ENCODE results near the gene PFN2. TPM values are rescaled to one million over a fixed set of nuclear protein-coding genes. Genes with fewer than 3 reads are reported as not detected.
"Not testable (repeated sequence)": the region's sequence is repeated elsewhere in the genome, so short reads cannot be mapped to it uniquely, and the experiment has no call there.

Gene PFN2
- total RNA-seq, 1 donor: 204 TPM

- Histone ChIP-seq H3K36me3 (ENCODE audit: insufficient read depth, low read length) (no peaks in the 10 kb centered on the region), H4K20me1 (ENCODE audit: insufficient read depth, low read length) (no peaks in the 10 kb centered on the region), H3K27me3 (ENCODE audit: insufficient read depth, low read length) (no peaks in the 10 kb centered on the region), H3K4me1 (ENCODE audit: insufficient read depth, low read length) (no peaks in the 10 kb centered on the region), H3K79me2 (ENCODE audit: insufficient read depth, low read length) (no peaks in the 10 kb centered on the region), H2AFZ (ENCODE audit: low read length) (no peak overlapping the region), H3K9me3 (ENCODE audit: low read depth, low read length) (no peaks in the 10 kb centered on the region), H3K27ac (ENCODE audit: low read depth, low read length) (no peak overlapping the region), H3K4me2 (ENCODE audit: insufficient read depth, low read length) (no peak overlapping the region), H3K4me3 (ENCODE audit: insufficient read depth, low read length) (no peak overlapping the region)
- TF ChIP-seq CTCF (IDR thresholded peaks at IDR 0.05; ENCODE audit: extremely low read depth, low read depth, low read length): no peak
- DNase-seq (ENCODE audit: insufficient read length, low spot score, missing footprints): no peak
These were observed 12.9 kb upstream of the PFN2 start for GRCh38 chr3:149983628-149984027.

DNA sequence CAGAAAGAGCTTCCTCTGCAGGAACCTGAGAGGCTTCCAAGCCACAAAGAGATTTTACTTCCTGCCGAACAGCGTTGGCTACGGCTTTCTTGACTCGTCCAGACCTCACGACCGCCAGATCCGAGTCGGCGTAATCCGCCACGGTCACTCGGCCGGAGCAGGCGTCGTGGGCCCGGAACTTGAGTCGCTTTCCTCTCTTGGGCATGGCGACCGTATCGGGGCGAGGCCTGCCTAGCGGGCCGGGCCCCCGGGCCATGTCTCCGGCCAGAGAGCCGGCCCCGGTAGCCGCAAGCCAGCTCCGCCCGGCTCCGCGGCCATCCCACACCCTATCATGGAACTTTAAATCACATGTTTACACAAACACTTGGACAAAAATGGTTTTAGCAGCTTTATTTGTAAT is 12.4 kb upstream of the PFN2 start:
- not testable (repeated sequence) for H3K4me2 ChIP-seq (ENCODE audit: insufficient read depth, low read length); DNase-seq (ENCODE audit: insufficient read length, low spot score, missing footprints); H3K4me1 ChIP-seq (ENCODE audit: insufficient read depth, low read length); H4K20me1 ChIP-seq (ENCODE audit: insufficient read depth, low read length); H3K36me3 ChIP-seq (ENCODE audit: insufficient read depth, low read length); H3K27ac ChIP-seq (ENCODE audit: low read depth, low read length); H3K27me3 ChIP-seq (ENCODE audit: insufficient read depth, low read length); H3K4me3 ChIP-seq (ENCODE audit: insufficient read depth, low read length); H3K9me3 ChIP-seq (ENCODE audit: low read depth, low read length); H3K79me2 ChIP-seq (ENCODE audit: insufficient read depth, low read length); H2AFZ ChIP-seq (ENCODE audit: low read length)

GRCh38 chr3:149981979-149982378 is 11.3 kb upstream of the PFN2 start:
- not testable (repeated sequence) for H2AFZ ChIP-seq (ENCODE audit: low read length); H3K79me2 ChIP-seq (ENCODE audit: insufficient read depth, low read length); H3K27ac ChIP-seq (ENCODE audit: low read depth, low read length); H3K4me1 ChIP-seq (ENCODE audit: insufficient read depth, low read length); H3K9me3 ChIP-seq (ENCODE audit: low read depth, low read length); DNase-seq (ENCODE audit: insufficient read length, low spot score, missing footprints); H3K36me3 ChIP-seq (ENCODE audit: insufficient read depth, low read length); H3K4me2 ChIP-seq (ENCODE audit: insufficient read depth, low read length); H3K4me3 ChIP-seq (ENCODE audit: insufficient read depth, low read length); H4K20me1 ChIP-seq (ENCODE audit: insufficient read depth, low read length); H3K27me3 ChIP-seq (ENCODE audit: insufficient read depth, low read length)

DNA sequence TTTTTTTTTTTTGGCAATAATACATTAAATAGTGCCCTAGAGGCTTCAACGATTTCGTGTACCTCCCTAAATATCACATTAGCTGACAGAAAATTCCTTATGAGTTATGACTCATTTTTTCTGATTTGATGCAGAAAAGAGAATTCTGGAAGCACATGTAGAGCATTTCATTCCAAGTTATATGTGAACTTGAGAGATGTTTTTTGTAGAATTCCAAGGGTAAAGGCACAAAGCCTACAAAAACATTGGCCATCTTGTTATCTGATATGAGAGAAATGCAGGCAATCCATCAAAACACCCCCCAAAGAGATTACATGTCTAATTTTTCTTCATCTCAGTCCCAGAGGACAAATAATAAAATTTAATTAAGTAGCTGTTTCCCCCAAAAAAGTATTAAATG is 6.7 kb upstream of the PFN2 start:
- Histone ChIP-seq H4K20me1 (ENCODE audit: insufficient read depth, low read length) (no peaks in the 10 kb centered on the region), H3K4me2 (ENCODE audit: insufficient read depth, low read length) (no peak overlapping the region), H3K4me1 (ENCODE audit: insufficient read depth, low read length) (peaks cover 12% of the 10 kb centered on the region), H3K79me2 (ENCODE audit: insufficient read depth, low read length) (no peaks in the 10 kb centered on the region), H3K9me3 (ENCODE audit: low read depth, low read length) (no peaks in the 10 kb centered on the region), H2AFZ (ENCODE audit: low read length) (no peak overlapping the region), H3K27ac (ENCODE audit: low read depth, low read length) (peak overlapping the region; percentile 13), H3K36me3 (ENCODE audit: insufficient read depth, low read length) (no peaks in the 10 kb centered on the region), H3K4me3 (ENCODE audit: insufficient read depth, low read length) (no peak overlapping the region), H3K27me3 (ENCODE audit: insufficient read depth, low read length) (no peaks in the 10 kb centered on the region)
- DNase-seq (ENCODE audit: insufficient read length, low spot score, missing footprints): peak; percentile 55
- no peak for TF ChIP-seq CTCF (IDR thresholded peaks at IDR 0.05; ENCODE audit: extremely low read depth, low read depth, low read length)

DNA sequence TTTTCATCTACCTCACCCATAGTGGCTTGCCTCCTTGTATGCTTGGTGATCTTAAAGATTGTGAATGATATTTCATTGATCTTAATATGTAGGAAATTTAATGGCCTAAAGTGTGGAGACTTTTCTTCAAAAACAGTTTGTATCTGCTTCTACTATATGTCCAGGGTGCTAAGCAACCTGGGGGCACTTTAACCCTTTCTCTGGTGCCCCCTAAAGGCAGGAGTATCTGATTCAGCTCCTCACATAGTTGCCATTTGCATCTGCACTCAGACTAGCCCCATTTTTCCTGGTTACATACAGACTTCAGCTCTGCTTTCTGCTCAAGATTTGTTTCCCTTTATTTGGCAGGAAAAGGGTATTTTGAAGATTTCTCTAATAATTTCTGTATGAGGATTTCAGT is 5.2 kb upstream of the PFN2 start:
- DNase-seq (ENCODE audit: insufficient read length, low spot score, missing footprints): no peak
- H3K36me3 ChIP-seq (ENCODE audit: insufficient read depth, low read length): no peaks in the 10 kb centered on the region
- H3K27me3 ChIP-seq (ENCODE audit: insufficient read depth, low read length): no peaks in the 10 kb centered on the region
- TF ChIP-seq CTCF (IDR thresholded peaks at IDR 0.05; ENCODE audit: extremely low read depth, low read depth, low read length): no peak
- no peak overlapping the region for H3K27ac ChIP-seq (ENCODE audit: low read depth, low read length)
- H2AFZ ChIP-seq (ENCODE audit: low read length): no peak overlapping the region
- no peak overlapping the region for H3K4me3 ChIP-seq (ENCODE audit: insufficient read depth, low read length)
- H3K79me2 ChIP-seq (ENCODE audit: insufficient read depth, low read length): peaks cover 3% of the 10 kb centered on the region
- no peak overlapping the region for H3K4me2 ChIP-seq (ENCODE audit: insufficient read depth, low read length)
- H4K20me1 ChIP-seq (ENCODE audit: insufficient read depth, low read length): no peaks in the 10 kb centered on the region
- H3K9me3 ChIP-seq (ENCODE audit: low read depth, low read length): no peaks in the 10 kb centered on the region
- H3K4me1 ChIP-seq (ENCODE audit: insufficient read depth, low read length): peaks cover 20% of the 10 kb centered on the region
